GM12801 (cell line): Measurements from ENCODE around the gene INPP4A.

Source experiments
- TF ChIP-seq, protein P1 (sequence below): IDR thresholded peaks from one replicate; pipeline ENCODE4 v1.5.1; 2011; ENCODE audit warnings: control low read depth; ENCODE audit not compliant: insufficient read length; ENCODE audit errors: extremely low read depth

The INPP4A gene

DNA sequence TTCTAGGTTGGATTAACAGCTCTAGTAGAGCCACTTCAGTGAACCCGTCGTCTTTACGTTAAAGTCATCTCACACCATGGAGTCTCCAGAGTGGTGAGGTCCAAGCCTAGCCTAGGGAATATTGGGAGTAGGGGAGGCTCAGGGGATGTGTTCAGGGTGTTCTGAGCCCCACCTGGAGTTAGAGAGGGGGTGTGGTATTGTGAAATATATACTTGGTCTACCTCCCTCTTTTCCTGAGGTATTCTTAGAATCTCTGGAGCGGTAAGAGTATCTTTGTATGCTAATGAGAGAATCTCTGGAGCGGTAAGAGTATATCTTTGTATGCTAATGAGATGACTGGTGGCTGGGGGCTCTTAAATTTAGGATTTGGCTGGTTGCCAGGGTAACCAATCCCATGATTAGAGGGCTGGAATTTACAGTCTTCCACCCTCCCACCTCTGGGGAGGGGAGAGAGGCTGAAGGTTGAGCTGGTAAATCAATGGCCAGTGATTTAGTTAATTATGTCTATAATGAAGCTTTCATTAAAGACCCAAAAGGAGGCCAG, 69.5 kb downstream of the INPP4A start:
- TF ChIP-seq, protein P1, sequence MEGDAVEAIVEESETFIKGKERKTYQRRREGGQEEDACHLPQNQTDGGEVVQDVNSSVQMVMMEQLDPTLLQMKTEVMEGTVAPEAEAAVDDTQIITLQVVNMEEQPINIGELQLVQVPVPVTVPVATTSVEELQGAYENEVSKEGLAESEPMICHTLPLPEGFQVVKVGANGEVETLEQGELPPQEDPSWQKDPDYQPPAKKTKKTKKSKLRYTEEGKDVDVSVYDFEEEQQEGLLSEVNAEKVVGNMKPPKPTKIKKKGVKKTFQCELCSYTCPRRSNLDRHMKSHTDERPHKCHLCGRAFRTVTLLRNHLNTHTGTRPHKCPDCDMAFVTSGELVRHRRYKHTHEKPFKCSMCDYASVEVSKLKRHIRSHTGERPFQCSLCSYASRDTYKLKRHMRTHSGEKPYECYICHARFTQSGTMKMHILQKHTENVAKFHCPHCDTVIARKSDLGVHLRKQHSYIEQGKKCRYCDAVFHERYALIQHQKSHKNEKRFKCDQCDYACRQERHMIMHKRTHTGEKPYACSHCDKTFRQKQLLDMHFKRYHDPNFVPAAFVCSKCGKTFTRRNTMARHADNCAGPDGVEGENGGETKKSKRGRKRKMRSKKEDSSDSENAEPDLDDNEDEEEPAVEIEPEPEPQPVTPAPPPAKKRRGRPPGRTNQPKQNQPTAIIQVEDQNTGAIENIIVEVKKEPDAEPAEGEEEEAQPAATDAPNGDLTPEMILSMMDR = no peak

DNA sequence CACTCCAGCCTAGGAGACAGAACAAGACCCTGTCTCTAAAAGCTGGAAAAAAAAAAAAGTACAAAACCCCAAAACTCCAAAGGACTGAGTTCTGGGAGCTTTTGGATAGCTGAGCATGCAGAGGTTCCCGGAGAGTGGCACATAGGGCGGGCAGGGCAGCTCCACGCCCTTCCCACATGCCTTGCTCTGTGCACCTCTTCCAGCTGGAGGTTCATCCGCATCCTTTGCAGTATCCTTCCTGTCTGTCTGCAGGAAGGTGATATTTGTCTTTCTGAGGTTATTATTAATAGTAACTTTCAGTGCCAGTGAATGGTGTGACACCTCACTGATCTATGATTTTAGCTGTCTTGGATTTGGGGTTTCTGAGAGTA, 70.2 kb downstream of the INPP4A start:
- TF ChIP-seq, protein P1 = no peak

DNA sequence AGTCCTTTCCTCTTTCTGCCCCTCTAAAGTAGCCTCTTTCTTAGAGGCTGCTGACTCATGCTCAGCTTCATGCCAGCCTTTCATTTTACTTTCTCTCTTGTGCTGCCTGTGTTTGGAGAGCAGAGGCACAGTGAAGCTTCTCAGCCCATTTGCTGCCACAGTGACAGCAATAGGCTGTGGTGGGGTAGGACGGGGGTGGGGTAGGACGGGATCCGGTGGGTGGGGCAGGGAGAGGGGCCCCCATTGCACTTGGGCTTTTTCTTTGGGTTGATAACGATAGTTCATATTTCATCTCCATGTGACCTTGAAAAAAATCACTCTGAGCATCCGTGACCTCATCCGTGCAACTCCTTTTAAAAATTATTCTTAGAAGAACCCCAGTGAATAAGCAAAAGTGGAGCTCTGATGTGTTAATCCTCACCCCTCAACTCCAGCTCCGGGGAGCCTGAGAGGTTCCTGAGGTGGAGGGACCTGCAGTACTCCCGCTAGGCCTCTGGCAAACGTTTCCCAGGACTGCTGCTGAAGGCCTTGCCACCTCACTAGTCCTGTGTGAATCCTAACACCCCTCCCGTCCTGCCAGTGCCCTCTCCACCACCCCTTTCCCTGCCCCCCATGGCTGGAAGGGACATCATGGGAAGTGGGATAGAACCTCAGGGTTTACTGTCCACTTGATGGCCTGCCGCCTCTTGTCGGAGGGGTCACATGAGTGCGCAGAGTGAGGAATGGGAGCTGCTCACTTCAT, 70.8 kb downstream of the INPP4A start:
- TF ChIP-seq, protein P1 = no peak

- TF ChIP-seq, protein P1 = no peak
These were observed 71.9 kb downstream of the INPP4A start for GRCh38 chr2:98516571-98516970.

DNA sequence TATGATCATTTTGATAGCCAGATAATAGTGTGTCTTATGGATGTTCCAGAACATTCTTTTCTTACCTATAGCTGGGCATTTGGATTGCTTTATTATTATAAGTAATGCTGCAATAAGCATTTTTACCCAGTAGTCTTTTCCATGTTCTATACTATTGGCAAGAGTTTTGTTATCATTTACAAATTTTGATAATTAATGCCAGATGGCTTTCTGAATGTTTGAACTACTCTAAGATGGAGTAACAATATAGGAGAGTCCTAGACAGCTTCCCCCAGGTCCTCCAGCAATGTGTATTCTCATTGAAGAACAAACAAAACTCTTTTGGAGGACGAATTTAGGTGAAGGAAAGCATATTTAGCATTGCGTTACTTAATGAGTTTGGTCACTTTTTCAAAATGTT, 73.0 kb downstream of the INPP4A start:
- TF ChIP-seq, protein P1 = no peak

GRCh38 chr2:98518101-98518500, 73.4 kb downstream of the INPP4A start:
- TF ChIP-seq, protein P1 = no peak

- TF ChIP-seq, protein P1 = no peak
These were observed 74.5 kb downstream of the INPP4A start for GRCh38 chr2:98519156-98519555.

- TF ChIP-seq, protein P1 = no peak
These were observed 75.2 kb downstream of the INPP4A start for GRCh38 chr2:98519851-98520250.
